SKM-1 (cell line): ENCODE results near the gene HOXA13.

Experiments
- DNase-seq: peaks from one replicate; lab custom pipeline; 2025; ENCODE audit not compliant: unreplicated experiment; lab: John Stamatoyannopoulos, UW

Gene HOXA13

DNA sequence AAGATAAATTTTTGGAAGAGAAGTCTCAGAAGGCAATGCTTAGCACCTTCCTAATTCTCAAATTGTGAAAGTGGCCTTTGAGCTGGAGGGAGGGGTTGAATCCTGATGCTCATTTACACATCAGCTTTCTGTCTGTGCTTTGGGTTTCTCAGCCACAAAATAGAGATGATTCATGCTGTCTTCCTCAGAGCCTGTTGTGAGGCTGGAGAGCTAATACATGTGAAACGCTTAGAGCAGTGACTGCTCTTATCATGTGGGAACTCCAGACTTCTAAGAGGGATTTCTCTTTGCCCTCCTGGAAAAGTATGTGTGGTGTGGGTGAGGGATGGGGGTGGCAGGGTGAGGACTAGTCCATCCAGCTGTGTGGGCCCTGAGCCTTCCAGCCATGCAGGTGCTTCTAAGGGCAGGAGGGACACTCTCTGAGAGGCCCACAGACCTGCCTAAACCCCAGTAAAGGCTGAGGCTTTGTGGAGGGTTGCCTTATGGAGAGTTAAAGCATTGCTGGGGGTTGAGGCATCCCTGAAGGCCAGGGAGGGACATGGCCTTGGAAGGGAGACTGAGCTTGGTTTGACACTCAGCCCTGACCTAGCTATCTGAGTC is 37.9 kb upstream of the HOXA13 start:
- no peak for DNase-seq

DNA sequence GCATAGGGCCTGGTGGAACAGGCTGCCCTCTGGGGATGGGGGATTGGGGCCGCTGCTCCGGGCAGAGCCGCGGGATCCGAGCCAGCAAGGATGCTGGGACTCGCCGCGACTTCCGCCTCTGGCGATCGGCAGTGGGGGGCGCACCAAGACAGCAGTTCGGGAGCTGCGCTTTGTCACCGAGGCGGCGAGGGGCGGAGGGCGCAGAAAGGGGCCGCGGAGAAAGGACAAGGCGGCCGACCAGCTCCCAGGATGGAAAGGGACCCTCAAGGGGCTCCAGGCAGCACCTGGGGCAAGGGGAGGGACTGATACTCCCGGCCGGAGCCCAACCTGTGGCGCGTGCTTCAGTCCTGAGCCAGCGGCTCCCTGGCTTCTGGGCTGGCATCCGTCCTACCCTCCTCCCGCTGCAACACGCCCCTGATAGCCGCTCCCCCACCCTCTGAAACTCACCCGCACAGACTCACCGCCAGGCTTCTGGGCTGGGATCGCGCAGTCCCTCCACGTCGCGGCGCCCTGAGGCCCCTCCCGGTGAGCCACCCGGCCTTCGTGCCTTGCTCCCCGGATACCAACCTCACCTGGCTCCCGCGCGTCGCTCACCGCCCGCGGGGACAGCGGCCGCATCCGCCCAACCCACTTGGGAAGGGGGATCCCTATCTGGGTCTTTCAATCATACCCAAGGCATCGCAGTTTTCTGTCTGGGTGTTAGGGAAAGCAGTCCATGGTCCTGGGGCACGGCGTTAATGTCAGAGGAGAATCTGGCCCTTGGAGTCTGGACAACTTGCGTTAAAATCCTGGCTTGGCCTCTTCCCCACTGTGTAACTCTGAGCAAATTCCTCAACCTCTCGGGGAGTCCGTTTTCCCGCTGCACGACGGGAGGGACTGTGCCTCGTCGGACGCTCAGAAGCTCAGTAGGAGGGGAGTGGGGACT is 35.8 kb upstream of the HOXA13 start:
- no peak for DNase-seq

DNA sequence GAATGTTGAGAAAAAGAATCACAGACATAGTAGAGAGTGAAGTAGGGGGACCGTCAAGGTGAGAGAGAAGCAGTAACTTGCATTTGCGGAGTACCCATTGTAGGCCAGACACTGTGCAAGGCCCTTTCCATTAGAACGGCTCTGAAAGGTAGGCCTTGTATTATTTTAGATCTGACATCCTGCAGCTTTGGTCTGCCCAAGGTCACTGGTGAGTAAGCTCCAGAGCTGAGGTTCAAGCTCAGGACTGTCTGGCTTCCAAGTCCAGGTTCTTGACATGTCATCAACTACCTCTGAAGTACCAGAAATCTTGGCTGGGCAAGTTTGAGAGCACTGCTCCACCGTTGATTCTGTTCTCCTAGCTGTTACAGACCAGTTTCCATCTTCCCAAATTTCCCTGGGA is 29.6 kb upstream of the HOXA13 start:
- no peak for DNase-seq

DNA sequence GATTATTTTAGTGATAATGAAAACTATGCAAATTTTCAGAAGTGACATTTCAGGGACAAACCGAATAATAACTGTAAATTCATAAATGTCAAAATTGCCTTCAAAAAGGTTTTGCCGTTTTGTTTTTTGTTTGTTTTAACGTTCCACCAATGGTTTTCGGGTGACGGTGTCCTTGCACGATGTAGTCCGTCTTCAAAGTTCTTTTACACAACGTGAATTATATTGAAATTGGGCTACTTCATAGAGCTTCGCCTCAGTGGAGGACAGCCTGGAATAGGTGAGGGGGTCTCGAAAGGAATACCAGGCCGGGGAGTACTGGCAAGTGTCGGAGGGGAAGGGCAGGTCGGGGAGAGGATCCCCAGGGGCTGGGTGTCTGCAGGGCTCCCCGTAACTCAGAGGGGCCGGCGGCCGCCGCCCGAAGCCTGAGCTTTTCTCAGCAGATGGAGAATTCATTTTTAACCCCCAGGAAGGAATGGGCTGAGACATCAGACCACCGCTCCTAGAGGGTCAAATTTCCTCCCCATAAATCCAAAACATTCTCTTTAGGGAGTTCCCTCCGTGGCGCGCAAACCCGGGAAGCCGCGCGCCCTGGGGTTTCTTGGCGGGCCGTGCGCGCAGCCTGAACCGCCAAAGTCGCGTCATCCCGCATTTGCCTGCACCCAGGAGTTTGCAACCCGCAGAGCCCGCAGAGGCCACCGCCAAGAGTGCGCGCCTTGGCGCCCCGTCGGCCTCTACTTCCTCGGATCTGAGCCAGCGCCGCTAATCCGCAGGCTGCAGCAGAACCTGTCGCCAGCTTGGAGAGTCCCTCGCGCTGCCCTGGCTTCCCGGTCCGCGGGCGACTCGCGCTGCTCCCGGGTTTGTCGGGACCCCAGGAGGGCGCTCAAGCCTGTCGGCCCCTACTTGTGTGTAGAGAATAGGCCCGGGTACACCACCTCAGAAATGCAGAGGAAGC is 25.4 kb upstream of the HOXA13 start:
- no peak for DNase-seq

DNA sequence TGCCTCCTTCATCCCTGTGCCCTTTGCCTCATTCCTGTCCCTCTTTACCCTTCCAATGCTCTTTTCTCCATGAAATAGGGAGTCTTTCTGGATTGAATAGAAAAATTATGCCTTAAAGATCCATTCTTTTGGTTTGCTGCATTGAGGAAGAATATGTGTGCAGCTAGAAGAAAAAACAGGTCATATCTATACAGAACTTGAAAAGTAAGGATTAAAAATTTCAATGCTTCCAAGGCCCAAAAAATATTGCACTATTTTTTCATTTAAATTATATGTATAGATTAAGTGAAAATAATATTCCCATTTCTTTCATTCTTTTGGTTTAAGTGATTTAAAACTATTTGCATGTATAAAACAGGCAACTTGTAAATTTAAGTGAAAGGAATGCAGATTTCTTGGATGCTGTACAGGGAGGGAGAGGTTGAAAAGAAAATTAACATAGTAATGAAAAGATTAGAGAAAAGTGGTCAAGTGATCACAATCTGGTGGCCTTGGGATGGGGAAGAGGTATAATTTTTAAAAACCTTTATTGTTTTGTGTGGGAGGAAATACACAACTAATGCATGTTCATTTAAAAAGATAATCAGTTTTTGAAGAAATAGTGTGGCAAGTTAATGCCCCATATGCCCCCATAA is 24.2 kb upstream of the HOXA13 start:
- DNase-seq: no peak

DNA sequence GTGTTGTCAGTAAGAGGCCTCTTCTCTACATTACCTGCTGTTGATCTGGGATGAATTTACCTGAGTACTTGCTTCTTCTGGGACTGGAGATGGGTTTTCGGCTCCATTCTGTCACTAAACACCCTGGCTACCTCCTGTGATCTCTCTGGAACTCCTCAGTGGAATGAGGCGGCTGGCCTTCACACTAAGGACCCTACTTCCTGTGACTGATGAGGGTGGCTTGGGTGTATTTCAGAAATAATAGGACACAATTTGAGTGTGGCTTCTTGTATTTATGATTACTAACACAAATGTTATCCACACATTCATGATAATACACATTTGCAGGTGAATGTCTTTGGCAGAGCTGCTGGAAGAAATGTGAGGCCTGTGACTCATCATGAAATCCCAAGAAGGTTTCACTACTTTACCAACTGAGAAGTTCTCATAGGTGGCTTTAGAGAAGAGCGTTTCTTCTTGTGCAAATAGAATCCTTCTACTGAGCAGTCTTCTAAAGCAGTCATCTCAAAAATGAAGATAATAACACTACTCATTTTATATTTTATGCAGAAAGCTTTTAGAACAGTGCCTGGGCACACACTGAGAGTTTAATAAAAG is 21.4 kb upstream of the HOXA13 start:
- no peak for DNase-seq

DNA sequence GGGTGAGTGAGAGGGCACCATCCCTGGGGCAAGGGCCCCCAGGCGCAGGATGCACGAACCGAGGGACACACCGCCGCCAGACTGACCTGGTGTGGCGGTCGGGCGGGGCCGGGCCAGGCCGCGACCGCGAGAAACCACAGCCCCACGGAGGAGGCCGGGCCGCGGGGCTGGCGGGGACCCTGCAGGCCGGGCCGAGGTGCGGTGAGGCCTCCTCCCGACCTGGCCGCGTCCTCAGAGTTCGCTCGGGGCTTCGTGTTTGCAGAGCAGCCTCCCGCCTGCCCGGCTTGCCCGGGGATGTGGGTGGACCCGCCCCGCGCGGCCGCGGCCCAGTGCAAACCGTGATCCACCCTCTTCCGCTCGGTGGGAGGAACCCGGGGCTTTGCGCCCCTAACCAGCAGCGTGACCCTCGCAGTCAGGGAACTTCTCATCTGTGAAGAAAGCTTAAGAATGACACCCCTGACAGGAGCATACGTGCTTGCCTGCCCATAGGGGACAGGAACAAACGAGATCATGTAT is 20.6 kb upstream of the HOXA13 start:
- no peak for DNase-seq

DNA sequence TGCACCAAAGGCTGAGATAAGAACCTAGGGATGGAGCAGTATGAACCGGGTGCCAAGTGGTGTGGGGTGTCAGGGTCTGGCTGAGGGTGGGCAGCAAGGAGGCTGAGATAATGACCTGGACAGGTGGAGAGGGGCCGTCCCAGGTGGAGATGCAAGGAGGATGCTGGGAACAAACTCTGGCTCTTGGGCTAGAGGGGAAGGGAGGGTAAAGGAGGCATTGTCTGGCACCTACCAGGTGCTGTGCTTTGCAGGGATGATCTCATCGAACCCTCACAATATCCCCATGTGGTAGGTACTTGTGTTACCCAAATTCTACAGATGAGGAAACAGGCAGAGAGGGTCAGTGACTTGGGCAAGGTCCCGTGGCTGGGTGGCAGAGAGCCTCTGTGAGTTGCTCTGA is 19.9 kb upstream of the HOXA13 start:
- DNase-seq: no peak

DNA sequence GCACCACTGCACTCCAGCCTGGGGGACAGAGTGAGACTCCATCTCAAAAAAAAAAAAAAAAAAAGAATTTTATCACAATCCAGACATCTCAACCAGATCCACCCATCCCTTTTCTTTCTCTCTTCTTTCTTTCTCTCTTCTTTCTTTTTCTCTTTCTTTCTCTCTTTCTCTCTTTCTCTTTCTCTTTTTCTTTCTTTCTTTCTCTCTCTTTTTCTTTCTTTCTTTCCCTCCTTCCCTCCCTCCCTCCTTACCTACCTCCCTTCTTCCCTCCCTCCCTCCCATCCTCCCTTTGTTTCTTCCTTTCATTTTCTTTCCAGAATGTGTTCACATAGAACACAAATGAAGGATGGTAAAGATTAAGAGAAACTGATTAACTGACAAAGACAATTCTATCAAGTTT is 18.1 kb upstream of the HOXA13 start:
- no peak for DNase-seq

DNA sequence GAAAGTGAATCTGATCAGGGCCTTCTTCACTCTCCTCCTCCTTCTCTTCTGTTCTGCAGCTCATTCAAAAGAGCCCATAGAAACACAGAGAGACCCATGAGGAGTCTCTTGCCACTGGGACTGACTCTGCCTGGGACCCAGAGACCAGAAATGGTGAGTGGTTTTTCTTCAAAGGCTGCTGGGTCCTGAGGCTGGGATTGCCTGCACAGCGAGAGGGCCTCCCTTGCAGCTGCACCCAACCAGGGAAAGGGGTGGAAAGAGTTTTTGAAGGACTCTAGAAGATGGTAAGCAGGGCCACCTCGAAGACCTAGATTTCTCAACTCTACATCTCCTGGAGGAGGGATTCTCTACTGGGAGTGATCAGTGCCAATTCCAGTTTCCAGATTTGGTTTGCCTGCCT is 15.5 kb upstream of the HOXA13 start:
- no peak for DNase-seq

DNA sequence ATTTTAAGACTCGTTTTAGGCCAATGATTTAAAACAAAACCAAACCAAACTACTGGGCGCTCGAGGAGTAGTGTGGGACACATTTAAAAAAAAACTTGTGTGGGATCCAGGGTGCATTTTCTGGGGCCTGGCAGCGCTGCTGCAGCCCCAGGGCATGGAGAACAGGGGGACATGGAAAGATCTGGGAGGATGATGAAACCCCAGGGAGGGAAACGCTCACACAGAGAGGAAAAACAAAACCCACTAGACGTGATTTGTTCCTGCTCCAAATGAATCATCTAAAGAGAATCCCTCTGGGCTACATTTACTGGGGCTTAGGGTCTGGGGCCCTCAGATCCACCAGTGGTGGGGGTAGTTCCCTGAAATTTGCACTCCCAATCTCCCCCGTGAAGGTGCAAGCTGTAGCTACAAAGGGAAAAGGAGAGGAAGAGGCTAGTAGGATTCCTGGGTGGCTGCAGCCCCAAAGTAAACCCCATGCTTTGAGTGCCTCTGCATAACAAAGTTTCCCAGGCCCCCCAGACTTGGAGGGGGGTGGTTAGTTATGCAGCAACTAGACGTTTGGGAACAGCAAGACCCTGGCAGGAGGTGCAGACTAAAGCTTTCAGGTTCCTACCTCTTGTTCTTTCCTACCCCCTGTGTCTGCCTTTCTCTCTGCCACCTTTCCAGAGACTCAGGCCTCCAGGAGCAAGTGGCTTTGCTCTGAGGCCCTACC is 14.5 kb upstream of the HOXA13 start:
- DNase-seq: no peak

DNA sequence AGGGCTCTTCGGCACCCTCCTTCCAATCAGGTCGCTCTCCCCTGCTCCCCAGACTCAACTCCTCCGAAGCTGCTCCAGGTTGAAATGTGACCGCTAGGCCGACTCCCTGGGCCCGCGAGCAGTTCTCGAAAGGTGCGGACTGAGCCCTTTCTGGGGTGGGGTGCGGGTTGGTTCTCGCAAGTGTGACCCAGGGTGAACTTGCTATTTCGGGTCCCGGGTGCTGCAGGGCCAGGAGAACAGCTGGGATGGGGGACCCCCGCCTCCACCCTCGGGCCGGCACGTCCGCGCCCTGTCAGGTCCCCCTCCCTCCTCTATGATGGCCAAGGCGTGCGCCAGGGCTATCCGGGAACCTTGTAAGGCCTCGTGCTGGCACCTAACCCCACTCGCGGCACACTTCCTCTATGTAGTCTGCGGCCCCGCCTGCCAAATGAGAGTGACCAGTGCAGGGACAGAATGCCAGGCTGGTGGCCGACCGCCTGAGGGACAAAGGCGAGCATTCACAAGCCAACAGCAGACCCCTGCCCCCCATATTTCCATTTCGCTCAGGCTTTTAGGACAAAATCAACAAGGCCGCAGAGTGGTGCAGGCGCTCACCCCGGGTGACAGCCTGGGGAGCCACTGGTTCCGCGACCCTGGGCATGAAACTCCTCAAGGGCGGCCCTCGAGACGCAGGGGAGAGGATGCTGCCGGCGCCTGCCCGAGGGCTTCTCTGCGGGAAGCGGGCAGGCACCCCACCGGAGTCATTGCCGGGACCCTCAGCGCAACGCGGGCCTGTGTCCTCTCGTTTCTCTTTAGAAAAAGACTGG is 13.7 kb upstream of the HOXA13 start:
- DNase-seq: no peak

DNA sequence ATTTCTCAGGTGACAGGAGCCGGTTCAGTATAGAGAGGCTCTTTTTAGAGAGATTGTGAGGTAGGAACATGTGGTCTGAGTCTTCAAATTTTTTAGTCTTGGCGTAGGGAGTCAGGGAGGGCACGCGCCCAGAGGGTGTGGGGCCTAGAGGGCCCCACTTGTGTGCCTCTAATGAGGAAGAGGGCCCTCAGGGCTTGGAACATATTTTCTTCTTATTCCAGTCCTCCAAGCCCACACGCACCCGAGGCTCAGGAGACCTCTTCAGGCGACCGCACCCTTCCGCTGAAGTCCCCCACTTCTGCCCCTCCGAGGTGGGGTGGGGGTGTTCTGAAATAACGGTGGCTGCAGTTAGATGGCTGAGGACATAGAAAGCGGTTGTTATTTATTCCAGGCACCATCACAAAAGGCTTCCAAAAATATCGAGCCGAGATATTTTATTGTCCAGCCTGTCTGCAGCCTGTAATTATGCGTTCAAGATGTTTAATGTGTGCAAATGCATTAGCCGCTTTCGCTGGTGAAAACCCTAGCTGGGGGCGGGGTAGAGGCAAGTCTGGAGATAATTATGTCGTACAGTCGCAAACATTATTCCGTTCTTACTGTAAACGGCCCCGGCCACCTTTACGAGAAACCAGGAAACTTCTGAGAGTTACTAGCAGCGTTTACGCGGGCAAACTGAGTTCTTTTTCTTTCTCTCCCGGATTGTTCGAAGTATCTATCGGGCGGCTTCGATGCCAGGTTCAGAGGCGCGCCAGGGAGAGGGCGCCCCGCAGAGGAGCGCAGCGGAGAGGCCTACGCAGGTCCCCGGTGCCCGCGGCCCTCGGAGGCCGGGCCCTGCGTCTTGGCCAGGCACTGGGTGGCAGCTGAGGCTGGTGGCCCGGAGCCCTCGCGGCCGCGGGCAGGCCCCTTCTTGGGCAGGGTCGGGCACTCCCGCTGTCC is 12.9 kb upstream of the HOXA13 start:
- no peak for DNase-seq

DNA sequence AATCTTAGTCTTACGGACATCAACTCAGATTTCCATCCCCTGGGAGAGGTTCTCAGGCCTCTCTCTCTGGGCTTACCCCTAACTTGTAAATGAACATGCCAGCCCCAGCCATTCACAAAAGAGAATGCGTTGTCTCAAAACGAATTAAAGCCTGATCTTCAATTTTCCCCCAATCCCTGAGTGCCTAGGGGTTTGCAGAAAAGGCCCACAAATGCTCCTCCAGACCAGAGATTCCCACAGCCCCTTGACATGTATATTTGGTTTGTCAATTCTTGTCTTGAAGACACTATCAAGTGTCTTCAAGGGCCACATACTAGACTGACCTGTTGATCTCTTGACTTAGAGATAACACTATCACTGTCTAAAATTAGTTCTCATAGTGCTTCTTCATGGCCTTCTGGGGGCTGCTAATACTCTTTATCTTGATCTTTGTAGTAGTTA is 11.9 kb upstream of the HOXA13 start:
- DNase-seq: no peak

DNA sequence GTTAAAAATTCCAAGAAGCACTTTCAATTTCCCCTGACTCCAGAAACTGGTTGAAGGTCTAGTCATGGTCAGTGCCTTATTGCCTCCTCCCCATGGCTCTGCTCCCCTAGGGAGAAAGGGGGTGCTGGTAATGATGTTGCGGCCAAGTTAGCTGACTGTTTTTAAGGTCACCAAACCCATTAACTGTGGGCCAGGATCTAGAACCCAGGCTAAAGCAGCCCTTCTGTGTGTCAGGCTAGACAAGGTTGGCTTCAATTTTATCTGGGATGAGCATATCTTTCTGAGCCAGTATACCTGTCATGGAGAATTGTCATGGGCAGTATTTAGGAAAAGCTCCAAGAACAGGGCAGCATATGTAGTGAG is 11.2 kb upstream of the HOXA13 start:
- no peak for DNase-seq

DNA sequence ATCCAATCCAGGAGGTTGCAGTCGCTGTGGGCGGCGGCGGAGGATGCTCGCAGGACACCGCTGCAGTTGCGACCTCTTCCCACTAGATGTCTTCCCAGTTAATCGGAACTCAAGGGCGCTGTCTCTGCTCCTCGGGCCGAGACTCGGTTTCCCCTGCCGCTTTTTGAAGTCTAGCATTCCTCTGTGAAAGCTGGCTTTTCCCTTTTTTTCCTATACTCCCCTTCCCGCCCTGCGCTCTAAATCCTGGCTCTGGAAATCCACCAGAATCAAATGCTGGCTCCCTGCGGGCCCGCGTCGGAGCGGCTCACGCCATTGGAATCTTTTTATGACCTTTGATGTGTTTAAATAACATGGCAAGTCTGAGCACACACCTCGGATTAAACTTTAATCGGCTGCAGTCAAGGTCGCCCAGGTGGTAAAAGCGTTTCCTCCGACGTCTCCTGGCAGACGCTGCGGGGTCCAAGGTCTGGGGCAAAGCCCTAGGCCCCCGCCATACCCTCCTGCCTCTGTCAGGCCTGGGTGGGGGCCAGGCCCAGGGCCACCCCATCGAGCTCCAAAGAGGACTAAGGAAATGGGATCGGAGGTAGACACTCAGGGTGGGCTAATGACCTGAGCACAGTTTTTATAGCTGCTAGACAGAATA is 10.7 kb upstream of the HOXA13 start:
- peak; percentile 45 for DNase-seq

DNA sequence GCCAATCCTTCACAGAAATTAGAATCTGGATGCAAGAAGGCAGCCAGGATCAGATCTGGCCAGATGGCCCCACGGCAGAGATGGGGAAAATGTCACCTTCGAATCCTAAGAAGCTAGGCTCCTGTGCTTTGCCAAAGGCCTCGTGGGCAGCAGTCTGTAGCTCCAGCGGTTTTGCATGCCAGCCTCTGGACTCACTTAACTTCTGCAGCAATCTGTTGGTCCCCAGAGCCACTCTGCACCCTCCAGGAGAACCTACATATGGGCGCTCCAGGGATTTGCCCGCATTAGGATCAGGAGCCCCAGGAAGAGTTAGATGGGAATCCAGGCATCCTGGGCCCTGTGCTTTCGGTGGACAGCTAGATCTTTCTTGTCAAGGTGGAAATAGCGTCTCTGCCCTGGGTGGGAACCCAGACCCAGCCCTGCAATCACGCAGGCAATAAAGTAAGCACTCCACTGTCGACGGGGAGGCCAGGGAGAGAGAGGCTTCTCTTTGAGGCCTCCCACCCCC is 10.1 kb upstream of the HOXA13 start:
- no peak for DNase-seq
